DND-41 (cell line): ENCODE results near the gene SNX1.

Experiments used
- ATAC-seq: fragments of 200-7000 bp; cut with Tn5 transposase; 3 replicates; pipeline ENCODE4 v1.9.1; 2021; ENCODE audit warnings: low read depth; ENCODE audit not compliant: insufficient read depth
- DNase-seq: peaks from one replicate; pipeline ENCODE4 v3.0.0-alpha.2; 2020
- H2AFZ ChIP-seq: 2 replicates; pipeline ENCODE4 v1.6.0; 2012; ENCODE audit warnings: low read depth, low read length
- H3K27ac ChIP-seq: 2 replicates; pipeline ENCODE4 v1.5.1; 2012; ENCODE audit warnings: low read length, inconsistent platforms
- H3K27me3 ChIP-seq: fragments of 200-600 bp; sonication (generic); 2 replicates; pipeline ENCODE4 v1.6.0; 2012; ENCODE audit warnings: low read length, mild to moderate bottlenecking, inconsistent platforms; ENCODE audit not compliant: insufficient read depth, poor library complexity
- H3K36me3 ChIP-seq: 2 replicates; pipeline ENCODE4 v1.5.1; 2012; ENCODE audit warnings: low read length, inconsistent platforms; ENCODE audit not compliant: insufficient read depth
- H3K4me1 ChIP-seq: 2 replicates; pipeline ENCODE4 v1.5.1; 2012; ENCODE audit warnings: mild to moderate bottlenecking, low read length; ENCODE audit not compliant: insufficient read depth
- H3K4me2 ChIP-seq: 2 replicates; pipeline ENCODE4 v1.6.0; 2012; ENCODE audit warnings: mild to moderate bottlenecking, moderate library complexity, low read length, inconsistent platforms; ENCODE audit not compliant: insufficient read depth
- H3K4me3 ChIP-seq, 2 experiments: fragments of 200-600 bp in 1 of 2; shearing (Covaris generic) in 1 of 2; 2 replicates each; pipeline ENCODE4 v1.5.1; 2012 to 2016; ENCODE audit warnings: inconsistent platforms in 2 of 2, low read length in 2 of 2, mild to moderate bottlenecking in 2 of 2, low read depth in 1 of 2, moderate library complexity in 1 of 2
- H3K79me2 ChIP-seq: 2 replicates; pipeline ENCODE4 v1.6.0; 2012; ENCODE audit warnings: low read length, inconsistent platforms; ENCODE audit not compliant: insufficient read depth
- H3K9ac ChIP-seq: 2 replicates; pipeline ENCODE4 v1.6.0; 2012; ENCODE audit warnings: low read depth, mild to moderate bottlenecking, inconsistent platforms, low read length, moderate library complexity
- H3K9me3 ChIP-seq: 2 replicates; pipeline ENCODE4 v1.5.1; 2012; ENCODE audit warnings: low read length, moderate library complexity, mild to moderate bottlenecking, inconsistent platforms; ENCODE audit not compliant: insufficient read depth, severe bottlenecking
- H4K20me1 ChIP-seq: 2 replicates; pipeline ENCODE4 v1.6.0; 2012; ENCODE audit warnings: low read length; ENCODE audit not compliant: insufficient read depth
- EZH2 ChIP-seq: IDR thresholded peaks from 3 replicates; pipeline ENCODE4 v1.6.1; 2012; ENCODE audit warnings: borderline replicate concordance, low read depth, mild to moderate bottlenecking, moderate library complexity, low read length, inconsistent platforms; ENCODE audit not compliant: severe bottlenecking
- TF ChIP-seq, protein P1 (sequence below): IDR thresholded peaks from 2 replicates; pipeline ENCODE4 v1.5.1; 2012; ENCODE audit warnings: borderline replicate concordance, low read length, moderate library complexity, mild to moderate bottlenecking; ENCODE audit not compliant: poor library complexity, severe bottlenecking; ENCODE audit errors: extremely low read depth

SNX1 gene

DNA sequence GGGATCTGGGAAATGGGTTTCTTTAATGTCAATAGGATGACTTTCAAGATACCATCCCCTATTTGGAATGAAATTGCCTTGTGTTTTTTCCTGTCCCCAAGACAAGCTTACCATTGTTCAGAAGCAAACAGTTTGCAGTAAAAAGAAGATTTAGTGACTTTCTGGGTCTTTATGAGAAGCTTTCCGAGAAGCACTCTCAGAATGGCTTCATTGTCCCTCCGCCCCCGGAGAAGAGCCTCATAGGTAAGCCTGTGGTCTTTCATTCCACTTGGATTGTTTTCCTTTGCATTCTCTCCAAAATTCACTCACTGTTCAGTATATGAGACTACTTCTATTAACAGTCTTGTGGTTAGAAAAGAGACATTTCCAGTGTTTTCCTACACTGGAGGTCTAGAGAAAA lies 30.2 kb downstream of the SNX1 start:
- Histone ChIP-seq H3K9ac (no peak overlapping the region), H3K36me3 (peaks cover 81% of the 10 kb centered on the region), H4K20me1 (no peaks in the 10 kb centered on the region), H3K4me1 (no peaks in the 10 kb centered on the region), H3K27ac (no peak overlapping the region), H3K9me3 (no peaks in the 10 kb centered on the region), H2AFZ (no peak overlapping the region), H3K4me3 (no peak overlapping the region), H3K27me3 (no peaks in the 10 kb centered on the region), H3K79me2 (no peaks in the 10 kb centered on the region), H3K4me2 (no peak overlapping the region)
- no peak for TF ChIP-seq EZH2
- TF ChIP-seq, protein P1, sequence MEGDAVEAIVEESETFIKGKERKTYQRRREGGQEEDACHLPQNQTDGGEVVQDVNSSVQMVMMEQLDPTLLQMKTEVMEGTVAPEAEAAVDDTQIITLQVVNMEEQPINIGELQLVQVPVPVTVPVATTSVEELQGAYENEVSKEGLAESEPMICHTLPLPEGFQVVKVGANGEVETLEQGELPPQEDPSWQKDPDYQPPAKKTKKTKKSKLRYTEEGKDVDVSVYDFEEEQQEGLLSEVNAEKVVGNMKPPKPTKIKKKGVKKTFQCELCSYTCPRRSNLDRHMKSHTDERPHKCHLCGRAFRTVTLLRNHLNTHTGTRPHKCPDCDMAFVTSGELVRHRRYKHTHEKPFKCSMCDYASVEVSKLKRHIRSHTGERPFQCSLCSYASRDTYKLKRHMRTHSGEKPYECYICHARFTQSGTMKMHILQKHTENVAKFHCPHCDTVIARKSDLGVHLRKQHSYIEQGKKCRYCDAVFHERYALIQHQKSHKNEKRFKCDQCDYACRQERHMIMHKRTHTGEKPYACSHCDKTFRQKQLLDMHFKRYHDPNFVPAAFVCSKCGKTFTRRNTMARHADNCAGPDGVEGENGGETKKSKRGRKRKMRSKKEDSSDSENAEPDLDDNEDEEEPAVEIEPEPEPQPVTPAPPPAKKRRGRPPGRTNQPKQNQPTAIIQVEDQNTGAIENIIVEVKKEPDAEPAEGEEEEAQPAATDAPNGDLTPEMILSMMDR: no peak
- no peak for ATAC-seq
- DNase-seq: no peak

DNA sequence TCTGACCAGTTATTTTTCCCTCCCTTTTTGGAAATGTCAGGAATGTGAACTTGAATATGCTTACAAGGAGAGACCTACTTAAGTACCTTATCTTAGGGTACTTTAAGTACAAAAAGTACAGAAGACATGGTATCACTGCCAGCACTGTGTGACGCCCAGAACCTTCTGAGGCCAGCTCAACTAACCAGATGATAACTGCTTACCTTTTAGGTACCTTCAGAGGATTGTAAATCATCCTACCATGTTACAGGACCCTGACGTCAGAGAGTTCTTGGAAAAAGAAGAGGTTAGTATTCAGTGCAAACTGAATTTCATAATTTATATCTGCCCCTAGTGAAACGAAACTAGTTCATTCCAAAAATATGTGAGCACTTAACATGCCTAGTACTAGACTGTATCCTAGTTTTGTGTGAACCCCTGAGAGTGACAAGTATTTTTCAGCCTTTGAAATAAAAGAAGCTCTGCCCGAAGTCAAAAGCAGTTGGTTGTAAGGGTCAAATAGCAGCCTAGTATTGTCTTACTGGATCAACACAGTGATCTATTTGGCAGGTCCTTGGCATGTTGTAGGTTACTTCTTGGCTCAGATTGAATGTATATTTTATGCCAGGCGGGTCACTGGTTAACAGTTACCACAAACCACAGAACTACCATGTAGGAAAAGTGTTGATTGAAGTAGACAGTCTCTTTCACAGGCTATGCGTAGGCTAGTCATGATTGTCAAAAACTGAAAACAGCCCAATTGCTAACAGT lies 31.9 kb downstream of the SNX1 start:
- Histone ChIP-seq H3K4me3 (no peak overlapping the region), H3K36me3 (peaks cover 84% of the 10 kb centered on the region), H3K9me3 (no peaks in the 10 kb centered on the region), H3K79me2 (no peaks in the 10 kb centered on the region), H3K27me3 (no peaks in the 10 kb centered on the region), H3K4me2 (no peak overlapping the region), H4K20me1 (no peaks in the 10 kb centered on the region), H3K4me1 (no peaks in the 10 kb centered on the region), H3K9ac (no peak overlapping the region), H2AFZ (no peak overlapping the region), H3K27ac (no peak overlapping the region)
- DNase-seq: no peak
- TF ChIP-seq, protein P1: no peak
- no peak for TF ChIP-seq EZH2
- ATAC-seq: no peak

GRCh38 chr15:64130159-64130558 lies 34.4 kb downstream of the SNX1 start:
- DNase-seq (no peak), ATAC-seq (no peak)
- H3K4me2 ChIP-seq: no peak overlapping the region
- no peak for TF ChIP-seq EZH2
- TF ChIP-seq, protein P1: no peak
- no peak overlapping the region for H2AFZ ChIP-seq
- H4K20me1 ChIP-seq: no peaks in the 10 kb centered on the region
- H3K9ac ChIP-seq: no peak overlapping the region
- H3K4me3 ChIP-seq: no peak overlapping the region
- H3K79me2 ChIP-seq: no peaks in the 10 kb centered on the region
- H3K9me3 ChIP-seq: no peaks in the 10 kb centered on the region
- H3K36me3 ChIP-seq: peaks cover 86% of the 10 kb centered on the region
- no peak overlapping the region for H3K27ac ChIP-seq
- no peaks in the 10 kb centered on the region for H3K27me3 ChIP-seq
- H3K4me1 ChIP-seq: no peaks in the 10 kb centered on the region
